Thyroid gland (tissue), 4 donors: Measurements from ENCODE around the gene NPM1.

Source experiments
- CTCF ChIP-seq, 6 experiments: fragments of 200-600 bp in 3 of 6; fragments of 450-650 bp in 3 of 6; sonication (generic) in 3 of 6; IDR thresholded peaks; one replicate each; pipeline ENCODE4 v1.5.1; 2016 to 2019; ENCODE audit warnings: antibody characterized with exemption in 6 of 6, mild to moderate bottlenecking in 2 of 6, inconsistent platforms in 1 of 6, moderate library complexity in 1 of 6
- POLR2A ChIP-seq, 2 donors: fragments of 450-650 bp; IDR thresholded peaks; one replicate each; pipeline ENCODE4 v1.6.1; 2017; ENCODE audit warnings: antibody characterized with exemption in 2 of 2, mild to moderate bottlenecking in 2 of 2, moderate library complexity in 1 of 2

DNA sequence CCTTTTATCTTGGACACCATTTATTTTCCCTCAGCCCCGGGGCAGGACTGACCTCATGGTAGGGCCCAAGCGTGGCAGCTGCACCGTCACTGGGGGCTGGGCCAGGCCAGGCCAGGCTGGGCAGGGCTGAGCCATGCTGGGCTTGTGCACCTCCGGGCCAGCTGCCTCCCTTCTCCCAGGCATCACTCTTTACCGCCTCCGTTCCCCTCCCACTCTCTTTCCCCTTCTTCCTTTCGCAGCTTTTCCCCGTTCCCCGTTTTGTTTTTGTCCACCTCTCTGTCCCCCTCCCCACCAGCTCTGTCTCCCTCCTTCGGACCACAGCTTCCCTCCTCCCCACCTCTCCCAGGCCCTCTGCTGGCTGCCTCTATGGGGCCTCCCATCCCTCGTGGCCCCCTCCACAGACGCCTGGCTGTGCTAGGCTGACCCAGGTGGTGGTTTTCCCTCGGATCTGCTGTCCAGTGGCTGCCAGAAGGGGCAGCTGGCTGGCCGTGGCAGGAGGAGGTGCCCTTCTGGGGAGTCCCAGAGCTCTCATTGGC, 49.7 kb downstream of the NPM1 start:
- no peak for TF ChIP-seq CTCF (IDR thresholded peaks at IDR 0.05)
- no peak for TF ChIP-seq POLR2A (IDR thresholded peaks at IDR 0.05)
